ENCODE measurements around the gene POMP. TPM values are rescaled to one million over a fixed set of nuclear protein-coding genes. Genes with fewer than 3 reads are reported as not detected.

Gene POMP
- total RNA-seq, result 10 to 100 TPM; 56.9 to 68.4 (median 60.2) TPM
- long read RNA-seq, donor 1, transcript POMP-201 (6 exons, 1,330 nt), result major isoform, 103 of 109 reads
- long read RNA-seq, donor 1, partial matches to known transcripts, result 5 of 109 reads
- long read RNA-seq, donor 1, other reads (novel, unspliced or antisense), result 1 of 109 reads
- long read RNA-seq, donor 2, transcript POMP-201 (6 exons, 1,330 nt), result major isoform, 146 of 159 reads
- long read RNA-seq, donor 2, partial matches to known transcripts, result 9 of 159 reads
- long read RNA-seq, donor 2, other reads (novel, unspliced or antisense), result 4 of 159 reads

GRCh38 chr13:28658796-28659620 lies at the start of gene POMP:
Gene POMP, plus strand, starts transcription at chr13:28659130. Its CDS starts 55 bp downstream, at chr13:28659185.
- no peaks in the 10 kb centered on the region for H3K36me3 ChIP-seq (ENCODE audit: low read depth)
- no peaks in the 10 kb centered on the region for H3K9me3 ChIP-seq
- intact Hi-C loops (cut with DNase I, micrococcal nuclease), result no loop called here
- H3K4me1 ChIP-seq (ENCODE audit: low read depth), result peaks cover 23% of the 10 kb centered on the region
- no peak for TF ChIP-seq CTCF (IDR thresholded peaks at IDR 0.05)
- peak; percentile 99 for ATAC-seq
- peak within 1 kb of the TSS; percentile 95 for H3K4me3 ChIP-seq
- peak; percentile 93 to 95 (median 94) for DNase-seq

- H3K36me3 ChIP-seq (ENCODE audit: low read depth), result no peaks in the 10 kb centered on the region
- no peaks in the 10 kb centered on the region for H3K4me1 ChIP-seq (ENCODE audit: low read depth)
- no peak overlapping the region for H3K4me3 ChIP-seq
- intact Hi-C loops (cut with DNase I, micrococcal nuclease), result no loop called here
- no peak for TF ChIP-seq CTCF (IDR thresholded peaks at IDR 0.05)
- ATAC-seq (no peak), DNase-seq (no peak)
- H3K9me3 ChIP-seq, result no peaks in the 10 kb centered on the region
Measured at GRCh38 chr13:28609381-28609780, 49.5 kb upstream of the POMP start.

- no peak for ATAC-seq
- no peak for DNase-seq
- no peak for TF ChIP-seq CTCF (IDR thresholded peaks at IDR 0.05)
- Histone ChIP-seq H3K4me1 (ENCODE audit: low read depth) (no peaks in the 10 kb centered on the region), H3K36me3 (ENCODE audit: low read depth) (no peaks in the 10 kb centered on the region), H3K4me3 (no peak overlapping the region), H3K9me3 (no peaks in the 10 kb centered on the region)
- intact Hi-C loops (cut with DNase I, micrococcal nuclease), result no loop called here
Measured at GRCh38 chr13:28609926-28610325, 49.0 kb upstream of the POMP start.

GRCh38 chr13:28610996-28611395 lies 47.9 kb upstream of the POMP start:
- DNase-seq, result no peak
- H3K9me3 ChIP-seq, result no peaks in the 10 kb centered on the region
- no peak for ATAC-seq
- no peak for TF ChIP-seq CTCF (IDR thresholded peaks at IDR 0.05)
- no peaks in the 10 kb centered on the region for H3K4me1 ChIP-seq (ENCODE audit: low read depth)
- no peak overlapping the region for H3K4me3 ChIP-seq
- intact Hi-C loops (cut with DNase I, micrococcal nuclease), result no loop called here
- no peaks in the 10 kb centered on the region for H3K36me3 ChIP-seq (ENCODE audit: low read depth)

GRCh38 chr13:28611654-28612131 lies 47.2 kb upstream of the POMP start:
- no peaks in the 10 kb centered on the region for H3K9me3 ChIP-seq
- H3K4me3 ChIP-seq, result no peak overlapping the region
- H3K36me3 ChIP-seq (ENCODE audit: low read depth), result no peaks in the 10 kb centered on the region
- peak in 1 of 3 donors; percentile 19 for DNase-seq
- peak; percentile 26 for ATAC-seq
- H3K4me1 ChIP-seq (ENCODE audit: low read depth), result no peaks in the 10 kb centered on the region
- TF ChIP-seq CTCF (IDR thresholded peaks at IDR 0.05), result no peak
- intact Hi-C loops (cut with DNase I, micrococcal nuclease), result no loop called here
